Measurements from ENCODE around the gene FNDC10. TPM values are rescaled to one million over a fixed set of nuclear protein-coding genes. Genes with fewer than 3 reads are reported as not detected.

The FNDC10 gene
- total RNA-seq, 2 donors from 2014 or later, result 2.9 to 4.2 TPM

GRCh38 chr1:1622788-1623094 is 22.8 kb upstream of the FNDC10 start:
- Histone ChIP-seq H3K27me3 (no peaks in the 10 kb centered on the region), H3K27ac (no peak overlapping the region), H3K36me3 (no peaks in the 10 kb centered on the region), H3K4me3 (no peak overlapping the region), H3K9ac (ENCODE audit: low read depth in 2 of 2, low read length in 2 of 2) (no peak overlapping the region), H3K4me1 (peaks cover 5% of the 10 kb centered on the region), H3K9me3 (no peaks in the 10 kb centered on the region)
- no peak for TF ChIP-seq CTCF (IDR thresholded peaks at IDR 0.05)
- DNase-seq, result no peak
- intact Hi-C loops (cut with DNase I), result no loop called here

- H3K4me1 ChIP-seq, result peaks cover 4% of the 10 kb centered on the region
- H3K27me3 ChIP-seq, result no peaks in the 10 kb centered on the region
- H3K36me3 ChIP-seq, result no peaks in the 10 kb centered on the region
- no peaks in the 10 kb centered on the region for H3K9me3 ChIP-seq
- intact Hi-C loops (cut with DNase I), result no loop called here
- H3K4me3 ChIP-seq, result no peak overlapping the region
- no peak overlapping the region for H3K27ac ChIP-seq
- TF ChIP-seq CTCF (IDR thresholded peaks at IDR 0.05), result no peak
- no peak for DNase-seq
- H3K9ac ChIP-seq (ENCODE audit: low read depth in 2 of 2, low read length in 2 of 2), result no peak overlapping the region
Observed at GRCh38 chr1:1622010-1622787, 22.3 kb upstream of the FNDC10 start.

GRCh38 chr1:1621173-1622009 is 21.5 kb upstream of the FNDC10 start:
- no peaks in the 10 kb centered on the region for H3K36me3 ChIP-seq
- no peak for DNase-seq

GRCh38 chr1:1620433-1621139 is 20.7 kb upstream of the FNDC10 start:
- Histone ChIP-seq H3K27ac (no peak overlapping the region), H3K9me3 (no peaks in the 10 kb centered on the region), H3K9ac (ENCODE audit: low read depth in 2 of 2, low read length in 2 of 2) (no peak overlapping the region), H3K27me3 (no peaks in the 10 kb centered on the region), H3K36me3 (no peaks in the 10 kb centered on the region), H3K4me1 (peaks cover 7% of the 10 kb centered on the region), H3K4me3 (no peak overlapping the region)
- intact Hi-C loops (cut with DNase I), result no loop called here
- no peak for DNase-seq
- TF ChIP-seq CTCF (IDR thresholded peaks at IDR 0.05), result no peak

More at GRCh38 chr1:1621173-1622009, 21.5 kb upstream of the FNDC10 start:
- Histone ChIP-seq H3K9me3 (no peaks in the 10 kb centered on the region), H3K4me3 (no peak overlapping the region), H3K27me3 (no peaks in the 10 kb centered on the region), H3K27ac (no peak overlapping the region), H3K4me1 (peaks cover 7% of the 10 kb centered on the region), H3K9ac (ENCODE audit: low read depth in 2 of 2, low read length in 2 of 2) (no peak overlapping the region)
- intact Hi-C loops (cut with DNase I), result no loop called here
- TF ChIP-seq CTCF (IDR thresholded peaks at IDR 0.05), result no peak

- Histone ChIP-seq H3K9me3 (no peaks in the 10 kb centered on the region), H3K4me1 (peaks cover 7% of the 10 kb centered on the region), H3K36me3 (no peaks in the 10 kb centered on the region), H3K27me3 (no peaks in the 10 kb centered on the region), H3K27ac (no peak overlapping the region), H3K4me3 (no peak overlapping the region), H3K9ac (ENCODE audit: low read depth in 2 of 2, low read length in 2 of 2) (no peak overlapping the region)
- intact Hi-C loops (cut with DNase I), result no loop called here
- no peak for DNase-seq
- TF ChIP-seq CTCF (IDR thresholded peaks at IDR 0.05), result no peak
Observed at GRCh38 chr1:1619917-1620361, 20.0 kb upstream of the FNDC10 start.
